OCI-LY7 (cell line): ENCODE results near the gene SMAD1. TPM values are rescaled to one million over a fixed set of nuclear protein-coding genes. Genes with fewer than 3 reads are reported as not detected.

Source experiments
- BruUV-seq: library from RNA; stranded (reverse); fragments of 400-500 nt; replicated peaks from 2 replicates; lab custom pipeline; 2021; lab: Mats Ljungman, UMichigan
- CTCF ChIA-PET: fragments of 300-600 bp; sonication (Branson Sonifier 250); formaldehyde crosslinking; loops from one replicate; lab custom pipeline; 2022; ENCODE audit warnings: antibody characterized with exemption; ENCODE audit not compliant: unreplicated experiment; lab: Charles Lee
- POLR2A ChIA-PET: fragments of 300-600 bp; sonication (Branson Sonifier 250); formaldehyde crosslinking; loops from one replicate; lab custom pipeline; 2022; ENCODE audit warnings: antibody characterized with exemption; lab: Charles Lee
- DNase-seq: peaks from one replicate; pipeline ENCODE4 v3.0.0-alpha.2; 2015; ENCODE audit warnings: low spot score
- H2AFZ ChIP-seq: fragments of 200-600 bp; sonication (generic), shearing (Covaris generic); 2 replicates; pipeline ENCODE4 v1.6.1; 2014; ENCODE audit warnings: mild to moderate bottlenecking, antibody characterized with exemption, low read length, moderate library complexity
- H3K27ac ChIP-seq: fragments of 200-600 bp; sonication (generic); 2 replicates; pipeline ENCODE4 v1.5.1; 2014; ENCODE audit warnings: mixed run types, low read depth, mild to moderate bottlenecking, moderate library complexity, low read length, inconsistent platforms; ENCODE audit not compliant: poor library complexity, severe bottlenecking
- H3K36me3 ChIP-seq: fragments of 200-600 bp; sonication (generic); 2 replicates; pipeline ENCODE4 v1.6.1; 2014; ENCODE audit warnings: mild to moderate bottlenecking, antibody characterized with exemption, low read length, moderate library complexity, mixed read lengths; ENCODE audit not compliant: insufficient read depth
- H3K4me1 ChIP-seq: fragments of 200-600 bp; sonication (generic); 2 replicates; pipeline ENCODE4 v1.5.1; 2014; ENCODE audit warnings: mild to moderate bottlenecking, low read length; ENCODE audit not compliant: insufficient read depth, poor library complexity, severe bottlenecking
- H3K4me2 ChIP-seq: fragments of 200-600 bp; sonication (generic); 2 replicates; pipeline ENCODE4 v1.6.1; 2014; ENCODE audit warnings: mild to moderate bottlenecking, low read length
- H3K4me3 ChIP-seq: fragments of 200-600 bp; sonication (generic); 2 replicates; pipeline ENCODE4 v1.5.1; 2014; ENCODE audit warnings: mild to moderate bottlenecking, low read depth, low read length; ENCODE audit not compliant: poor library complexity, severe bottlenecking
- H3K79me2 ChIP-seq: fragments of 200-600 bp; sonication (generic); 2 replicates; pipeline ENCODE4 v1.6.1; 2016; ENCODE audit warnings: low read depth, mild to moderate bottlenecking, low read length, moderate library complexity, mixed read lengths; ENCODE audit not compliant: insufficient read depth
- H3K9me2 ChIP-seq: fragments of 200-600 bp; sonication (generic); 2 replicates; pipeline ENCODE4 v1.6.1; 2016; ENCODE audit warnings: mild to moderate bottlenecking, low read length, mixed read lengths; ENCODE audit not compliant: insufficient read depth
- H3K9me3 ChIP-seq: fragments of 200-600 bp; sonication (generic); 2 replicates; pipeline ENCODE4 v1.6.1; 2014; ENCODE audit warnings: mild to moderate bottlenecking, mixed run types, low read length, mixed read lengths
- H4K20me1 ChIP-seq: fragments of 200-600 bp; sonication (generic); 2 replicates; pipeline ENCODE4 v1.6.1; 2014; ENCODE audit warnings: mild to moderate bottlenecking, antibody characterized with exemption, low read length, moderate library complexity, mixed read lengths; ENCODE audit not compliant: insufficient read depth
- EZH2phosphoT487 ChIP-seq: fragments of 200-600 bp; sonication (generic); IDR thresholded peaks from 2 replicates; pipeline ENCODE4 v1.6.1; 2018; ENCODE audit warnings: low read depth, borderline replicate concordance, mild to moderate bottlenecking, mixed run types, antibody characterized with exemption, low read length, moderate library complexity, mixed read lengths
- intact Hi-C: fragments of 100-400 bp; cut with micrococcal nuclease; formaldehyde crosslinking; loops from one replicate; pipeline ENCODE4 v1.10.0; 2022; ENCODE audit not compliant: unreplicated experiment
- total RNA-seq, 2 experiments: library from RNA; depleted of rRNA in 1 of 2; stranded (reverse); fragments of >200 nt in 1 of 2; shearing (Covaris generic) in 1 of 2; gene quantifications; 2 replicates each; pipeline ENCODE4 v1.2.3, GENCODE V29; 2014 to 2022
- TF ChIP-seq, protein P1 (sequence below): fragments of 200-600 bp; sonication (generic); conservative IDR thresholded peaks from 2 replicates; pipeline ENCODE4 v1.5.1; 2014; ENCODE audit warnings: mild to moderate bottlenecking, antibody characterized with exemption, low read length, moderate library complexity, mixed read lengths

The SMAD1 gene
- total RNA-seq, 2 experiments from 2014 or later = 39.9 to 60.9 TPM

DNA sequence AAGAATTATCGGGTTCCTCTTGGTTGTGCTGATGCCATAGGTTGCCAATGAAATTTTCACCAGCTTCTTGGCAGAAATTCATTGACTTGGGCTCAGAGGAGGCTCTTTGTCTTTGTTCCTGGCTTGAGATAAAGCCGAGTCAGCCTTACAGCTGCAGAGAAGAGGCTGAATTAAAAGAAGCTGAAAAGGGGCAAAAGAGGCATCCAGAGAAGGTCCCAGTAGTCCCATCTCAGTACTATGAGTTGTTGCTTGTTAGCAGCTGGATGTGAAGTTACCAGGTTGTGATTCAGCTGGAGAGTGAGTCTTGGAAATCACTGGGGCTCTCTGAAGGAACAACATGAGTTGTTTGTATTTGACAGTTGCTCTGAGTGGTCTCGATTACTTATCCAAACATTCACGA, 59.7 kb downstream of the SMAD1 start:
- no TSS peak for BruUV-seq
- H3K4me2 ChIP-seq = no peak overlapping the region
- H3K36me3 ChIP-seq = peaks cover 72% of the 10 kb centered on the region
- CTCF ChIA-PET = no interaction called here
- H4K20me1 ChIP-seq = no peaks in the 10 kb centered on the region
- H3K4me1 ChIP-seq = peaks cover 73% of the 10 kb centered on the region
- DNase-seq = no peak
- H3K9me3 ChIP-seq = no peaks in the 10 kb centered on the region
- intact Hi-C loops = no loop called here
- no peak overlapping the region for H3K27ac ChIP-seq
- POLR2A ChIA-PET = interaction anchor here (0.9 to 2.2 kb wide), 7 partner anchors 11 to 78 kb away, joined by 3 to 19 read pairs (median 4); partner anchors contain the start of gene MMAA
- peaks cover 36% of the 10 kb centered on the region for H3K79me2 ChIP-seq
- H3K9me2 ChIP-seq = no peaks in the 10 kb centered on the region
- H3K4me3 ChIP-seq = no peak overlapping the region
- TF ChIP-seq EZH2phosphoT487 = no peak
- TF ChIP-seq, protein P1, sequence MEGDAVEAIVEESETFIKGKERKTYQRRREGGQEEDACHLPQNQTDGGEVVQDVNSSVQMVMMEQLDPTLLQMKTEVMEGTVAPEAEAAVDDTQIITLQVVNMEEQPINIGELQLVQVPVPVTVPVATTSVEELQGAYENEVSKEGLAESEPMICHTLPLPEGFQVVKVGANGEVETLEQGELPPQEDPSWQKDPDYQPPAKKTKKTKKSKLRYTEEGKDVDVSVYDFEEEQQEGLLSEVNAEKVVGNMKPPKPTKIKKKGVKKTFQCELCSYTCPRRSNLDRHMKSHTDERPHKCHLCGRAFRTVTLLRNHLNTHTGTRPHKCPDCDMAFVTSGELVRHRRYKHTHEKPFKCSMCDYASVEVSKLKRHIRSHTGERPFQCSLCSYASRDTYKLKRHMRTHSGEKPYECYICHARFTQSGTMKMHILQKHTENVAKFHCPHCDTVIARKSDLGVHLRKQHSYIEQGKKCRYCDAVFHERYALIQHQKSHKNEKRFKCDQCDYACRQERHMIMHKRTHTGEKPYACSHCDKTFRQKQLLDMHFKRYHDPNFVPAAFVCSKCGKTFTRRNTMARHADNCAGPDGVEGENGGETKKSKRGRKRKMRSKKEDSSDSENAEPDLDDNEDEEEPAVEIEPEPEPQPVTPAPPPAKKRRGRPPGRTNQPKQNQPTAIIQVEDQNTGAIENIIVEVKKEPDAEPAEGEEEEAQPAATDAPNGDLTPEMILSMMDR = no peak
- H2AFZ ChIP-seq = no peak overlapping the region

DNA sequence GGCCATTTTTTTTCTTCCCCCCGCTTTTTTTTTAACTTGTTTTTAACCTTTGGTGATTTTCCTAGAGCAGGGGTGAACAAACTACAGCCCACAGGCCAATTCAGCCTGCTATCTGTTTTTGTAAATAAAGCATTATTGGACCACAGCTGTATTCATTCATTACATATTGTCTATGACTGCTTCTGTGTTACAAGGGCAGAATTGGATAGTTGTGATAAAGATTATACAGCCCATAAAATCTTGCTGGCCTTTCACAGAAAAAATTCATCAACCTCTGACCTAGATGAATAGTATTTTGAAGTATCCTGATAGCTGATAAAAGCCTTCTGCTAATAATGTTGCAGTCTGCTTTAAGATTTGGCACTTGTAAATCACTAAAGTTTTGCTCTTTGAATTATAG, 63.4 kb downstream of the SMAD1 start:
- CTCF ChIA-PET = no interaction called here
- H3K4me1 ChIP-seq = peaks cover 42% of the 10 kb centered on the region
- TF ChIP-seq EZH2phosphoT487 = no peak
- TF ChIP-seq, protein P1 = no peak
- peaks cover 1% of the 10 kb centered on the region for H3K79me2 ChIP-seq
- no peak overlapping the region for H3K4me2 ChIP-seq
- no peaks in the 10 kb centered on the region for H4K20me1 ChIP-seq
- no peak for DNase-seq
- BruUV-seq = no TSS peak
- no peak overlapping the region for H2AFZ ChIP-seq
- H3K4me3 ChIP-seq = no peak overlapping the region
- H3K9me3 ChIP-seq = no peaks in the 10 kb centered on the region
- no peaks in the 10 kb centered on the region for H3K9me2 ChIP-seq
- no peak overlapping the region for H3K27ac ChIP-seq
- intact Hi-C loops = loop anchor here (1.0 kb wide), 1 partner anchor 266 kb away; no protein-coding TSS in a partner anchor
- H3K36me3 ChIP-seq = peaks cover 100% of the 10 kb centered on the region
- POLR2A ChIA-PET = interaction anchor here (1.1 to 1.2 kb wide), 2 partner anchors 13 to 20 kb away, joined by 3 read pairs; no protein-coding TSS in a partner anchor

DNA sequence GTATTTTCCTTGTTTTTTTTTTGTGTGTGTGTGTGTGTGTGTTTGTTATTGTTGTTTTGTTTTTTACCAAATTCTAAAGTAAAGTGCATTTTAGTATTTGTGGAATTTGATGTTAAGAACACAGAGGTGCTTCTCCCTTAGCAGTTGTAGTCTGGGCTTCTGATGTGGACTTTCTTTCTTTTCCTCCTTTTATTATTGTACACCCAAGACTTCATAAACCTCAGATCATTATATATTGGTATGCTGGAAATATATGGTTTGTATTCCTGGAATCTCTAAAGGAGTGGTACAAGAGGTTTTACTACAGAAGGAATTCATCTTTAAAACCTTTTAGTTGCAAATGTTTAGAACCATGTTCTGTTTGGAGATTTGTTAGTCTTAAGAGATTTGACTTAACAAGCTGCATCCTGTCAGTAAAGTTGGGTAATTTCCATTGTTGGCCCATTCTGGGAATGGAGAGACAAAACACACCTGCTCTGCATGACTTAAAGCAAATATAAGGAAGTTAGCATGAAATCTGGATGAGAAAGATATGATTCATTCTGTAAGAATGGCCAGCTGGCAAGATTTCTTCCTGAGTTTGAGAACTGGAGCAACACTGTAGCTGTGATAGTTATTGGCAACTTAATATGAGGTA, 64.0 kb downstream of the SMAD1 start:
- no peak overlapping the region for H3K27ac ChIP-seq
- H3K9me2 ChIP-seq = no peaks in the 10 kb centered on the region
- H3K79me2 ChIP-seq = peaks cover 2% of the 10 kb centered on the region; the same call in 1 of the 2 replicates
- no TSS peak for BruUV-seq
- H2AFZ ChIP-seq = no peak overlapping the region
- peaks cover 99% of the 10 kb centered on the region for H3K36me3 ChIP-seq
- POLR2A ChIA-PET = interaction anchor here (0.6 to 1.2 kb wide), 3 partner anchors 14 to 24 kb away, joined by 3 read pairs; no protein-coding TSS in a partner anchor
- no peaks in the 10 kb centered on the region for H3K9me3 ChIP-seq
- no peak overlapping the region for H3K4me2 ChIP-seq
- H3K4me1 ChIP-seq = peaks cover 39% of the 10 kb centered on the region
- no peaks in the 10 kb centered on the region for H4K20me1 ChIP-seq
- intact Hi-C loops = loop anchor here (1.0 kb wide), 1 partner anchor 266 kb away; no protein-coding TSS in a partner anchor
- DNase-seq = no peak
- no peak for TF ChIP-seq EZH2phosphoT487
- TF ChIP-seq, protein P1 = no peak
- H3K4me3 ChIP-seq = no peak overlapping the region
- CTCF ChIA-PET = no interaction called here
